HEK293 (cell line): Measurements from ENCODE around the gene SLC25A12.

Experiments used
- CTCF ChIA-PET: fragments of 350-600 bp; formaldehyde crosslinking; extraction: SDS; loops from one replicate; lab custom pipeline; 2021; ENCODE audit warnings: antibody characterized with exemption; lab: Yijun Ruan, JAX
- POLR2A ChIA-PET: fragments of 300-600 bp; formaldehyde crosslinking; extraction: SDS; loops from one replicate; lab custom pipeline; 2020; ENCODE audit warnings: antibody characterized with exemption, inconsistent platforms; lab: Yijun Ruan, JAX
- H3K27ac ChIP-seq: fragments of 200-500 bp; sonication (Bioruptor generic); 2 replicates; pipeline ENCODE4 v1.5.1; 2014; ENCODE audit warnings: low read depth, low read length, control low read depth, inconsistent platforms; ENCODE audit errors: extremely low read depth
- H3K36me3 ChIP-seq, 2 experiments: fragments of 200-500 bp in 1 of 2; sonication (Bioruptor generic) in 1 of 2; 1 replicate in 1 of 2; 2 replicates in 1 of 2; pipeline ENCODE4 v1.5.1; 2014 to 2017; ENCODE audit warnings: inconsistent platforms in 2 of 2, low read length in 2 of 2; ENCODE audit not compliant: control insufficient read depth in 2 of 2, insufficient read depth in 1 of 2
- H3K4me1 ChIP-seq: fragments of 200-500 bp; sonication (Bioruptor generic); 2 replicates; pipeline ENCODE4 v1.5.1; 2014; ENCODE audit warnings: mild to moderate bottlenecking, low read length, inconsistent platforms; ENCODE audit not compliant: control insufficient read depth, insufficient read depth
- H3K4me3 ChIP-seq: 2 replicates; pipeline ENCODE4 v1.5.1; 2011; ENCODE audit warnings: low read depth, mild to moderate bottlenecking, control low read depth, low read length, moderate library complexity
- H3K9me3 ChIP-seq: fragments of 200-500 bp; sonication (Bioruptor generic); 2 replicates; pipeline ENCODE4 v1.5.1; 2014; ENCODE audit warnings: low read depth, low read length, inconsistent platforms; ENCODE audit not compliant: control insufficient read depth, insufficient read depth
- GLI2 ChIP-seq: fragments of 450-650 bp; formaldehyde crosslinking; IDR thresholded peaks from 2 replicates; pipeline ENCODE4; 2017; ENCODE audit warnings: missing biosample characterization, missing genetic modification characterization, low read depth, borderline replicate concordance
- GLIS2 ChIP-seq: fragments of 450-650 bp; formaldehyde crosslinking; IDR thresholded peaks from 2 replicates; pipeline ENCODE4 v1.5.1; 2016; ENCODE audit warnings: missing biosample characterization, missing genetic modification characterization
- HOXD13 ChIP-seq: sonication (generic); formaldehyde crosslinking; IDR thresholded peaks from 2 replicates; pipeline ENCODE4 v1.8.0; 2022; ENCODE audit warnings: missing genetic modification reagents, borderline replicate concordance
- KLF16 ChIP-seq: fragments of 450-650 bp; formaldehyde crosslinking; IDR thresholded peaks from 2 replicates; pipeline ENCODE4 v1.5.1; 2017; ENCODE audit warnings: missing biosample characterization, missing genetic modification characterization
- KLF7 ChIP-seq: fragments of 450-650 bp; formaldehyde crosslinking; IDR thresholded peaks from 2 replicates; pipeline ENCODE4 v1.5.1; 2016; ENCODE audit warnings: missing biosample characterization, missing genetic modification characterization, borderline replicate concordance
- KLF9 ChIP-seq: fragments of 450-650 bp; formaldehyde crosslinking; IDR thresholded peaks from 2 replicates; pipeline ENCODE4 v1.5.1; 2016; ENCODE audit warnings: missing biosample characterization, missing genetic modification characterization, low read depth
- SCRT1 ChIP-seq: fragments of 450-650 bp; formaldehyde crosslinking; IDR thresholded peaks from 2 replicates; pipeline ENCODE4 v1.5.1; 2016; ENCODE audit warnings: missing biosample characterization, missing genetic modification characterization, borderline replicate concordance
- WT1 ChIP-seq: fragments of 450-650 bp; formaldehyde crosslinking; IDR thresholded peaks from 2 replicates; pipeline ENCODE4 v1.5.1; 2016; ENCODE audit warnings: missing biosample characterization, missing genetic modification characterization
- ZBTB17 ChIP-seq: fragments of 450-650 bp; formaldehyde crosslinking; IDR thresholded peaks from 2 replicates; pipeline ENCODE4 v1.5.1; 2016; ENCODE audit warnings: missing biosample characterization, missing genetic modification characterization
- ZBTB7A ChIP-seq: fragments of 450-650 bp; formaldehyde crosslinking; IDR thresholded peaks from 2 replicates; pipeline ENCODE4 v1.5.1; 2016; ENCODE audit warnings: low read depth, missing biosample characterization, missing genetic modification characterization
- ZNF114 ChIP-seq: fragments of 450-650 bp; formaldehyde crosslinking; IDR thresholded peaks from 2 replicates; pipeline ENCODE4 v1.5.0; 2017; ENCODE audit warnings: missing biosample characterization, missing genetic modification characterization
- ZNF121 ChIP-seq: fragments of 450-650 bp; formaldehyde crosslinking; IDR thresholded peaks from 2 replicates; pipeline ENCODE4 v1.5.1; 2016; ENCODE audit warnings: missing biosample characterization, missing genetic modification characterization
- ZNF146 ChIP-seq: fragments of 450-650 bp; formaldehyde crosslinking; IDR thresholded peaks from 2 replicates; pipeline ENCODE4 v1.5.1; 2016; ENCODE audit warnings: missing biosample characterization, missing genetic modification characterization
- ZNF157 ChIP-seq: fragments of 450-650 bp; formaldehyde crosslinking; IDR thresholded peaks from 2 replicates; pipeline ENCODE4 v1.5.1; 2016; ENCODE audit warnings: missing biosample characterization, missing genetic modification characterization
- ZNF175 ChIP-seq: fragments of 450-650 bp; formaldehyde crosslinking; IDR thresholded peaks from 2 replicates; pipeline ENCODE4 v1.5.1; 2016; ENCODE audit warnings: missing biosample characterization, missing genetic modification characterization
- ZNF2 ChIP-seq: fragments of 450-650 bp; formaldehyde crosslinking; IDR thresholded peaks from 2 replicates; pipeline ENCODE4 v1.5.1; 2016; ENCODE audit warnings: missing biosample characterization, missing genetic modification characterization
- ZNF202 ChIP-seq: fragments of 450-650 bp; formaldehyde crosslinking; IDR thresholded peaks from 2 replicates; pipeline ENCODE4 v1.5.1; 2016; ENCODE audit warnings: missing biosample characterization, missing genetic modification characterization, borderline replicate concordance
- ZNF341 ChIP-seq: fragments of 450-650 bp; formaldehyde crosslinking; IDR thresholded peaks from 2 replicates; pipeline ENCODE4; 2016; ENCODE audit warnings: low read depth, missing biosample characterization, missing genetic modification characterization
- ZNF391 ChIP-seq: fragments of 450-650 bp; formaldehyde crosslinking; IDR thresholded peaks from 2 replicates; pipeline ENCODE4 v1.5.1; 2016; ENCODE audit warnings: low read depth, missing biosample characterization, missing genetic modification characterization, borderline replicate concordance
- ZNF549 ChIP-seq: fragments of 450-650 bp; IDR thresholded peaks from 2 replicates; pipeline ENCODE4 v1.5.1; 2018; ENCODE audit warnings: missing biosample characterization, missing genetic modification characterization, mild to moderate bottlenecking, inconsistent platforms, moderate library complexity
- ZNF610 ChIP-seq: fragments of 450-650 bp; formaldehyde crosslinking; IDR thresholded peaks from 2 replicates; pipeline ENCODE4 v1.5.1; 2016; ENCODE audit warnings: missing biosample characterization, missing genetic modification characterization, borderline replicate concordance
- ZNF629 ChIP-seq: fragments of 450-650 bp; formaldehyde crosslinking; IDR thresholded peaks from 2 replicates; pipeline ENCODE4 v1.5.1; 2017; ENCODE audit warnings: missing biosample characterization, missing genetic modification characterization
- ZNF701 ChIP-seq: fragments of 450-650 bp; formaldehyde crosslinking; IDR thresholded peaks from 2 replicates; pipeline ENCODE4 v1.5.1; 2016; ENCODE audit warnings: missing biosample characterization, missing genetic modification characterization
- ZSCAN30 ChIP-seq: fragments of 450-650 bp; IDR thresholded peaks from 2 replicates; pipeline ENCODE4 v1.5.1; 2018; ENCODE audit warnings: missing biosample characterization, mild to moderate bottlenecking, missing genetic modification characterization, moderate library complexity
- ZXDB ChIP-seq: fragments of 450-650 bp; formaldehyde crosslinking; IDR thresholded peaks from 2 replicates; pipeline ENCODE4 v1.5.1; 2016; ENCODE audit warnings: missing biosample characterization, missing genetic modification characterization
- TF ChIP-seq, protein P1 (sequence below): fragments of 450-650 bp; IDR thresholded peaks from 2 replicates; pipeline ENCODE4 v1.5.1; 2018; ENCODE audit warnings: missing biosample characterization, mild to moderate bottlenecking, missing genetic modification characterization
- TF ChIP-seq, protein P2 (sequence below): fragments of 450-650 bp; formaldehyde crosslinking; IDR thresholded peaks from 2 replicates; pipeline ENCODE4 v1.5.1; 2016; ENCODE audit warnings: missing biosample characterization, missing genetic modification characterization
- TF ChIP-seq, protein P3 (sequence below): fragments of 450-650 bp; formaldehyde crosslinking; IDR thresholded peaks from 2 replicates; pipeline ENCODE4 v1.5.1; 2016; ENCODE audit warnings: missing biosample characterization, missing genetic modification characterization

Gene SLC25A12

DNA sequence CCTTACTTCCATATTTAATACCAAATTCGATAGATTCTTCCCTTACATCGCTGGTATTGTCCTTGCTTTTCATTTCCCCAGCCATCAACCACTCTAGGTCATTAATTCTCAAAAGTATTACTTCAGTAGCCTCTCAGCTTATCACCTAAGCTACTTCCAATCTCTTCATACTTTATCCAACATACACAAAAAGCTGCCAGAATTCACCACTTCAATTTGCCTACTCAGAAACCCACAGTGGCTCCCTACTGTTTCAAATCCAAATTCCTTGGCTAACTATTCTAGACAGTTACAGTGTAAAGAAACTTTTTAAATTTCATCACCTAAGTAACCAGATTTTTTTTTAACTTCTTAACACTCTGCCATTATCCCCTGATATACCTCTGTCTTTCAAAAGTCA, 4.7 kb downstream of the SLC25A12 start (continued):
- TF ChIP-seq ZNF114 (tag by site-specific recombination) (no peak), ZNF341 (tag by site-specific recombination) (no peak), ZSCAN30 (no peak)

DNA sequence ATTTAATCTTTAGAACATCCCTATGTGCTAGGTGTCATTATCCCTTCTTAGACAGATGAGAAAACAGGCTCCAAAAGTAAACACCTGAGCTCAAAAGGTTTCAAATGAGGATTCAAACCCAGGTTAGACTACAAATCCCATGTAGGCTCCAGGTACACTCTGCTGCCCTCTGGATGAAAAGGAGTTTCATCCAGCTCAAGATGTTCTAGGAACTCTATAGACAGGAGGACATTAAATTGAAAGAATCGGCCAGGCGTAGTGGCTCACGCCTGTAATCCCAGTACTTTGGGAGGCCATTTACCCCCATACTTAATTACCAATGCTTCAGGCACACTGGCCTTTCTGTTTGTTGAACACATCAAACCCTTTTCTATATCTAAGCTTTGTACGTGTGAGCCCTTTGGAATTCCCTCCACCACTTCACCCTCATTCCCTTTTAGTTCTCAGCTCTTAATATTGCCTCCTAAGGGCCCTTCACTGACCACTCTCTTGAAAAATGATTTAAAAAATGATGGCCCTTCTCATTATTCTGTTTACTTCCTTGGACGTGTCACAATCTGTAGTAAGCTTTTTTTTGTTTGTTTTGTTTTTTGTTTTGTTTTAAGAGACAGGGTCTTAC, 10.7 kb downstream of the SLC25A12 start:
- H3K27ac ChIP-seq: no peak overlapping the region
- ChIA-PET POLR2A (interaction anchor here (0.6 to 1.6 kb wide), 2 partner anchors 10 to 219 kb away, joined by 3 to 6 read pairs; partner anchors contain the start of gene SLC25A12), CTCF (interaction anchor here (0.6 to 1.1 kb wide), 4 partner anchors 21 to 220 kb away, joined by 3 to 5 read pairs (median 4); partner anchors contain the start of gene DLX2)
- TF ChIP-seq ZNF629 (no peak), ZNF391 (no peak), ZNF549 (tag by site-specific recombination) (0 out of 2 replicates have a peak, but pooled peaks have one; percentile 10), ZBTB17 (0 out of 2 replicates have a peak, but pooled peaks have one; percentile 21), WT1 (no peak), ZSCAN30 (no peak), ZNF610 (tag by site-specific recombination) (no peak), KLF7 (tag by site-specific recombination) (no peak)
- TF ChIP-seq, protein P1, sequence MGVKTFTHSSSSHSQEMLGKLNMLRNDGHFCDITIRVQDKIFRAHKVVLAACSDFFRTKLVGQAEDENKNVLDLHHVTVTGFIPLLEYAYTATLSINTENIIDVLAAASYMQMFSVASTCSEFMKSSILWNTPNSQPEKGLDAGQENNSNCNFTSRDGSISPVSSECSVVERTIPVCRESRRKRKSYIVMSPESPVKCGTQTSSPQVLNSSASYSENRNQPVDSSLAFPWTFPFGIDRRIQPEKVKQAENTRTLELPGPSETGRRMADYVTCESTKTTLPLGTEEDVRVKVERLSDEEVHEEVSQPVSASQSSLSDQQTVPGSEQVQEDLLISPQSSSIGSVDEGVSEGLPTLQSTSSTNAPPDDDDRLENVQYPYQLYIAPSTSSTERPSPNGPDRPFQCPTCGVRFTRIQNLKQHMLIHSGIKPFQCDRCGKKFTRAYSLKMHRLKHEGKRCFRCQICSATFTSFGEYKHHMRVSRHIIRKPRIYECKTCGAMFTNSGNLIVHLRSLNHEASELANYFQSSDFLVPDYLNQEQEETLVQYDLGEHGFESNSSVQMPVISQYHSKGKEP (tag by site-specific recombination): no peak
- no peaks in the 10 kb centered on the region for H3K9me3 ChIP-seq
- peaks cover 0 to 3% of the 10 kb centered on the region in 2 experiments; a peak in 2 of 3 replicates for H3K36me3 ChIP-seq
- H3K4me3 ChIP-seq: no peak overlapping the region
- no peaks in the 10 kb centered on the region for H3K4me1 ChIP-seq

DNA sequence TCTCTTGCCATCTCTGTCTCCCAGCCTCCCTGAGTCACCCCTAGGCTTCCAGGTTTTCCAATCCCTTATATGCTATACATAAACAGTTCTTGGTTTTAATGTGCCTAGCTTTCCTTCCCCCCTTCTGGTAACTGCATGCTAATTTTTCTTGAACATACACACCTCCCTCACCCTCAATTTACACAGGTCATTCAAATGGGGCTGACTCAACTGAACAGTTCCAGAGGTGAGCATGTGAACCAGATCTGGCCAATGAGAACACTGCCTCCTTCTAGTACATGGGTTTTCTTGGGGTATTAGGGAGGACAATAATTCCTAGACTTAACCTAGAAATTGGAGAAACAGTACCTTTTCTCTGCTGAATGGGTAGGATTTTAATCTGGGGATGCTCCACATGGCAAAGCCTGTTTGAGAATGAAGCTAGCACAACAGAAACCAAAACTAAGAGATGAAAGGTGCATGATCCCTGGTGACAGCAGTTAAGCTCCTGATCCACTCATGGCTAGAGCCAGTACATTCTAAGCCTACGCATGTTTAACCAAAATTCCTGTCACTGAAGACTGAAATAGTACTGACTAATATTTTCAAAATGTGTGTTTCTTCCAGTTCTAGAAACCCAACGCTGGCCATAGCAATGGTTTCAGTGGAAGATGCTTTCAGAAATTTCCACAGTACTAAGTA, 11.8 kb downstream of the SLC25A12 start:
- no peak for TF ChIP-seq ZNF157 (tag by site-specific recombination)
- TF ChIP-seq ZNF2 (tag by site-specific recombination): no peak
- no peak for TF ChIP-seq ZNF175 (tag by site-specific recombination)
- no peak for TF ChIP-seq SCRT1 (tag by site-specific recombination)
- no peak for TF ChIP-seq ZNF146 (tag by site-specific recombination)
- TF ChIP-seq GLIS2: no peak
- no peak for TF ChIP-seq ZBTB7A
- TF ChIP-seq ZNF701: no peak
- no peak for TF ChIP-seq KLF9 (tag by site-specific recombination)
- TF ChIP-seq, protein P2, sequence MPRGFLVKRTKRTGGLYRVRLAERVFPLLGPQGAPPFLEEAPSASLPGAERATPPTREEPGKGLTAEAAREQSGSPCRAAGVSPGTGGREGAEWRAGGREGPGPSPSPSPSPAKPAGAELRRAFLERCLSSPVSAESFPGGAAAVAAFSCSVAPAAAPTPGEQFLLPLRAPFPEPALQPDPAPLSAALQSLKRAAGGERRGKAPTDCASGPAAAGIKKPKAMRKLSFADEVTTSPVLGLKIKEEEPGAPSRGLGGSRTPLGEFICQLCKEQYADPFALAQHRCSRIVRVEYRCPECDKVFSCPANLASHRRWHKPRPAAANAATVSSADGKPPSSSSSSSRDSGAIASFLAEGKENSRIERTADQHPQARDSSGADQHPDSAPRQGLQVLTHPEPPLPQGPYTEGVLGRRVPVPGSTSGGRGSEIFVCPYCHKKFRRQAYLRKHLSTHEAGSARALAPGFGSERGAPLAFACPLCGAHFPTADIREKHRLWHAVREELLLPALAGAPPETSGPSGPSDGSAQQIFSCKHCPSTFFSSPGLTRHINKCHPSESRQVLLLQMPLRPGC (tag by site-specific recombination): no peak
- TF ChIP-seq KLF16 (tag by site-specific recombination): no peak
- TF ChIP-seq ZNF202 (tag by site-specific recombination): no peak
- TF ChIP-seq, protein P3, sequence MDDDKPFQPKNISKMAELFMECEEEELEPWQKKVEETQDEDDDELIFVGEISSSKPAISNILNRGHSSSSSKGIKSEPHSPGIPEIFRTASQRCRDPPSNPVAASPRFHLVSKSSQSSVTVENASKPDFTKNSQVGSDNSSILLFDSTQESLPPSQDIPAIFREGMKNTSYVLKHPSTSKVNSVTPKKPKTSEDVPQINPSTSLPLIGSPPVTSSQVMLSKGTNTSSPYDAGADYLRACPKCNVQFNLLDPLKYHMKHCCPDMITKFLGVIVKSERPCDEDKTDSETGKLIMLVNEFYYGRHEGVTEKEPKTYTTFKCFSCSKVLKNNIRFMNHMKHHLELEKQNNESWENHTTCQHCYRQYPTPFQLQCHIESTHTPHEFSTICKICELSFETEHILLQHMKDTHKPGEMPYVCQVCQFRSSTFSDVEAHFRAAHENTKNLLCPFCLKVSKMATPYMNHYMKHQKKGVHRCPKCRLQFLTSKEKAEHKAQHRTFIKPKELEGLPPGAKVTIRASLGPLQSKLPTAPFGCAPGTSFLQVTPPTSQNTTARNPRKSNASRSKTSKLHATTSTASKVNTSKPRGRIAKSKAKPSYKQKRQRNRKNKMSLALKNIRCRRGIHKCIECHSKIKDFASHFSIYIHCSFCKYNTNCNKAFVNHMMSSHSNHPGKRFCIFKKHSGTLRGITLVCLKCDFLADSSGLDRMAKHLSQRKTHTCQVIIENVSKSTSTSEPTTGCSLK (tag by site-specific recombination): no peak
- no peak for TF ChIP-seq ZXDB (tag by site-specific recombination)
- no peak for TF ChIP-seq GLI2
- no peak for TF ChIP-seq ZNF121
- no peak for TF ChIP-seq HOXD13 (CRISPR knock-in tag)
- no peaks in the 10 kb centered on the region for H3K36me3 ChIP-seq
- CTCF ChIA-PET: interaction anchor here (1.0 to 1.5 kb wide), 3 partner anchors 9 to 221 kb away, joined by 3 to 10 read pairs (median 5); partner anchors contain the start of genes DLX2 and SLC25A12
- POLR2A ChIA-PET: interaction anchor here (1.6 kb wide), 1 partner anchor 11 kb away, joined by 6 read pairs; the partner anchor contains the start of gene SLC25A12
- peaks cover 3% of the 10 kb centered on the region; the same call in 1 of the 2 replicates for H3K4me1 ChIP-seq
- no peak overlapping the region for H3K27ac ChIP-seq
- H3K9me3 ChIP-seq: no peaks in the 10 kb centered on the region
- no peak overlapping the region for H3K4me3 ChIP-seq
